ENCODE data around the gene LGALS3.
"Not testable (repeated sequence)": the region's sequence is repeated elsewhere in the genome, so short reads cannot be mapped to it uniquely, and the experiment has no call there.

Gene LGALS3

GRCh38 chr14:55129086-55129427 lies at the start of gene LGALS3:
LGALS3 (plus strand) TSS chr14:55129252; CDS start chr14:55137374, 8,122 bp downstream.
- DNase-seq = no peak

DNA sequence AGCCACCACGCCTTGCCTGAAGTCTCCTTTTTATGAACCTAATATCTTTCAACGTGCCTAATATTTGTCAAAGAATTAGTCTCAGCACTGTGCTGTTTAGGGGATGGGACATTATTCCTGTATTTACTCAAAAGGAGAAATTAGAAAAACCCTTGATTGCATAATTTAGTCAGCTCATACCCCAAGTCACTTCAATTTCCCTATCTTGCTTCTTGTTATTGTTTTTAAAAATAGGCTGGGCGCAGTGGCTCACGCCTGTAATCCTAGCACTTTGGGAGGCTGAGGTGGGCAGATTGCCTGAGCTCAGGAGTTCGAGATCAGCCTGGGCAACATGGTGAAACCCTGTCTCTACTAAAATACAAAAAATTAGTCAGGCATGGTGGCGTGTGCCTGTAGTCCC lies 49.1 kb upstream of the LGALS3 start:
- not testable (repeated sequence) for DNase-seq

DNA sequence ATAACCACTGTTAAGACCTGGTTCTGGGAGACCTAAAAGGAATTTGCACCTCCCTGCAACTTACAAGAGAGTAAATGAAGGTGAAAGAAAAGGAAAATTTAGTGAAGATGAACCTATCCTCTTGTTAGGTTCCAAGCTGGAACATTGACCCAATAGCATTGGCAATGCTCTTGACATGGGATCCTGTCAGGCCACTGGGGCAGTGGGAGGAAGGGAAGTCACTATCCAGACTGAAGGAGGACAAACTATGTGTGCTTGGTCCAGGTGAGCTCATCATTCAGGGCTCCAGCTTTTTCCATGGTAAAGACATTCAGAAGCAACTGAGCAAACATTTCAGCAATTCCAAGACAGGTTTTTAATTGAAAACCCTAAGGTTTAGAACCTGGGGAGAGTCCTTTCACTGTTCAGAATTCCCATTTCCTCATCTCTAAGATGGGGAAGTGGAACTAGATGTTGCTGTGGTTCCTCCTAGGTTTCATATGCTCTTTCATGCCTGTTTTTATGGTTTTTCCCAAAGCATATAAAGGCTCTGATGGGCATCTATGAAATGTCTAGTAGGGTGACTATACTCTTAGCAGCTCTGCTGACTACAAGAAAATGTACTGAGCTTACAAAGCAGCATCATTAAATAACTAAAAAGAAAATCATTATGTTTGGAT lies 44.5 kb upstream of the LGALS3 start:
- DNase-seq = no peak

DNA sequence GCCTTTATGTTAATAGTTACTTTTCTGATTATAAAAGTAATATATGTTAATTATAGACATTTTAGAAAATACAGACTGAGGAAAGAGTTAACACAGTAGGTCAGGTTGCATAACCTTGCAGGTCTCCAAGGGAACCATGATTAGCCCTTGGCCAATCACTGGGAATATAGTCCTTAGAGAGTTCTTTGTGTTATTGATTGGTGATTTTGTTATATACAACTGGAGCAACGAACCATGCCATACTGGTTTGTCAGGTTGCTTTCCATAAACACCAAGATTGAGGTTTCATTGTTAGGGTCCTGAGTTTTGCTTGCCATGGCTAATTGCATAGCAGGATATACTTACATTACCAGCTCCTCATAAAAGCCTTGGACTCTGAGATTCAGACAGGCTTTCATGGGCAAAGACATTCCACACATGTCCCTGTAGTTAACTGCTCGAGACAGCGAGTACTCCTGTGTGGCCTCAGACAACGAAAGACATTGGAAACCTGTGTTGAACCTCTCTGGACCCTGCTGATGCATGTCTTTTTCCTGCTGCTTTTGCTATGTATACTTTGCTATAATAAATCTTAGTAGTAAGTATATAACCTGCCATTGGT lies 43.9 kb upstream of the LGALS3 start:
- DNase-seq = no peak

DNA sequence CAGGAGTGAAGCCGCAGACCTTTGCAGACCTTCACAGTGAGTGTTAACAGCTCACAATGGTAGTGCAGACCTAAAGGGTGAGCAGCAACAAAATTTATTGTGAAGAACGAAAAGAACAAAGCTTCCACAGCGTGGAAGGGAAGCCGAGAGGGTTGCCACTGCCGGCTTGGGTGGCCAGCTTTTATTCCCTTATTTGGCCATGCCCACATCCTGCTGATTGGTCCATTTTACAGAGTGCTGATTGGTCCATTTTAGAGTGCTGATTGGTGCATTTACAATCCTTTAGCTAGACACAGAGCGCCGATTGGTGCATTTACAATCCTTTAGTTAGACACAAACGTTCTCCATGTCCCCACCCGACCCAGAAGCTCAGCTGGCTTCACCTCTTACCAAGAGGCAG lies 42.1 kb upstream of the LGALS3 start:
- DNase-seq = no peak

- no peak for DNase-seq
Observed at GRCh38 chr14:55088356-55088755, 40.7 kb upstream of the LGALS3 start.

DNA sequence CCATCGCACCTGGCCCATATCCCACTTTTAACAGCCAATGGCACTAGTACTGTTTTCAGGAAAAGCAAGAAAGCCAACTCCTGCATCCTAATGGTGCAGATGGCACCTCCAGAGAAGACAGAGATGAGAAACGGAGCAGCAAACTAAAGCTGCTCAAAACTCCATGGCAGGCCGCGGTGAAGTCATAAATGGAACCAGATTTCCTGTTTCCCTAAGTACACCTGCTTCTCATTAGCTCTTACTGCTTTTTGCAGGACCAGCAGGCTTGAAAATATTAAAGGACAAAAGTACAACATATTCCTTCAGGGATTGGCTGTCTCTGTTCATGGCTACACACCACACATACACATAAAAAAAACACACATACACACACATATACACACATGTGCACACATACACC lies 36.7 kb upstream of the LGALS3 start:
- no peak for DNase-seq

- no peak for DNase-seq
Observed at GRCh38 chr14:55094292-55095157, 34.5 kb upstream of the LGALS3 start.

GRCh38 chr14:55097881-55098560 lies 31.0 kb upstream of the LGALS3 start:
- DNase-seq = no peak

DNA sequence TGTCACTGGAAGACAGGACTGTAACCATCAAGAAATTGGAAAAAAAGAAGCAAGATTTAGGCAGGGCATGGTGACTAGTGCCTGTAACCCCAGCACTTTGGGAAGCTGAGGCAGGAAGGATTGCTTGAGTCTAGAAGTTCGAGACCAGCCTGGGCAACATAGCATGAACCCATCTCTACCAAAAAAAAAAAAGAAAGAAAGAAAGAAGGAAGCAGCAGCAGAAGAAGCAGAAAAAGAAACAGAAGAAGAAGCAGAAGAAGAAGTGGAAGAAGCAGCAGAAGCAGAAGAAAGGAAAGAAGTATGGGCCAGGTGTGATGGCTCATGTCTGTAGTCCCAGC lies 30.5 kb upstream of the LGALS3 start:
- DNase-seq = no peak

- no peak for DNase-seq
Observed at GRCh38 chr14:55099756-55100155, 29.3 kb upstream of the LGALS3 start.

DNA sequence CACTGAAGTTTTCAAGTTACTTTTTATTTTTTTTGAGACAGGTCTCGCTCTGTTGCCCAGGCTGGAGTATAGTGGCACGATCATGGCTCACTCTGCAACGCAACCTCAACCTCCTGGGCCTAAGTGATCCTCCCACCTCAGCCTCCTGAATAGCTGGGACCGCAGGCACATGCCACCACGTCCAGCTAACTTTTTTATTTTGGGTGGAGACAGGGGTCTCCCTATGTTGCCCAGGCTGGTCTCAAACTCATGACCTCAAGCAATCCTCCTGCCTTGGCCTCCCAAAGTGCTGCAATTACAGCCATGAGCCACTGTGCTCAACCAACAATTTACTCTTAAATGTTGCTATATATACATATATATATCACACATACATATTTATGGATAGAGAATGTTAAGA lies 27.4 kb upstream of the LGALS3 start:
- no peak for DNase-seq

DNA sequence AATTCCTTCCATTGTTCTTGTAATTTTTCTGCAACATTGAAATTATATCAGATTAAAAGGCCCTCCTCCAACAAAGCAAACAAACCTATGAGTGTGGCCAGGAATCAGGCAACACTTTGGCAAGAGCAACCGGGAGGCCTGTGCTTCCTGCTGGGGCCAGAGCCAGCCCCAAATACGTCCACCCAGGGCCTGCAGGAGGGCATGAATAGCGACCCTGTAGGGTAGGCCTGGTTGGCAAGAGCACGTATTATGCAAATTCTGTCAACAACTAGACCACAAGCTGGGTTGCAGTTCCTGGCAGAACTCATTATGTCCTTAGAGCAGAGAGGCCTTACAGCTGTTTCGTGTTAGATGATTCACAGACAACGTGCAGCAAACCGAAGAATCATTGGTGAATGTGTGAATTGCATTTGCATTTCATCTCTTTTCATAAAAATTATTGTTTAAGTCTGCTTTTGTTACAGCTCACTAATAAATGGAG lies 26.9 kb upstream of the LGALS3 start:
- DNase-seq = no peak

GRCh38 chr14:55103005-55103640 lies 25.9 kb upstream of the LGALS3 start:
- no peak for DNase-seq

DNA sequence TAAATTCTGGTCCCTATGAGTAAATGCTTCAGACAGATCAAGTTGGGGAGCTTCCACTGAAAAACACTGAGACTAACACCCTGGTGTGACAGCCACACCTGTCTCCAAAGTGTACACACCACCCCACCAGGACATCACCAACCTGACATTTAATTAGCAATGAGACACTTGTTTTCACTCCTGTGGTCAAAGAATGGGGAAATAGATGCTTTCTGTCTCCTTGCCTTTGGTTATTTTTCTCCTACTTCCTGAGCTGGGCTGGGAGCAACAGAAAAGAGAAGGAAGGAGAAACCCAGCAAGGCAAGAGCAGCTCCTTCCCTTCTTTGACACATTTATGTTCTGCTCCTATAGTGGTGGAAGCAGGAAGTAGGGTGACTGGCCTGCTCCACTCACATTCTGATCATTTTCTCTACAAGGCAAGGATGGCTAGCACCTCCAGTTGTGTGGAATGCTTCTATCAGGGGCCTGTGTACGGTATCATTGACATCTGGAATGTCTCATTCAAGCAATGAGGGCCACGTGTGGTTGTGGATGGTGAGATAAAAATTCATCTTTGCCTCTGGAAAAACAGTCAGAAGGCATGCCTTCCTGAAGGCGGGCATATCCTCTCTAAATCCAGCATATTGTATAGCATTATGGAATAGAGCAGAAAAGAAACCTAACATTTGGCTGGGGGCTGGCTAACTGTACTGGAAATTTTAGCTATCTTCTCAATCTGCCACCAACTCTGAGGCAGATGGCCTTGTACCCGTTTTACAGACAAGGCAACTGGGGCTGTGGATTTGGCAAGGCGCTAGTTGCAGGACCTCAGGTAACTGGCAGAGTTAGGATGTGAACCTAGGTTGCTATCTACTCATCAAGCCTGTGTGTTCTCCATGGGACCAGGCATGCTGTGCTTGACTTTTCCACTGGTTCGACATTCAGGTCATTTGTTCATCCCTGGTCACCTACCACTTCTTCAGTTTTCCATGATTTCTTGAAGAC lies 24.8 kb upstream of the LGALS3 start:
- no peak for DNase-seq

GRCh38 chr14:55105991-55106390 lies 23.1 kb upstream of the LGALS3 start:
- no peak for DNase-seq

- DNase-seq = no peak
Observed at GRCh38 chr14:55107766-55108554, 21.1 kb upstream of the LGALS3 start.

- DNase-seq = no peak
Observed at GRCh38 chr14:55109836-55110235, 19.2 kb upstream of the LGALS3 start.

DNA sequence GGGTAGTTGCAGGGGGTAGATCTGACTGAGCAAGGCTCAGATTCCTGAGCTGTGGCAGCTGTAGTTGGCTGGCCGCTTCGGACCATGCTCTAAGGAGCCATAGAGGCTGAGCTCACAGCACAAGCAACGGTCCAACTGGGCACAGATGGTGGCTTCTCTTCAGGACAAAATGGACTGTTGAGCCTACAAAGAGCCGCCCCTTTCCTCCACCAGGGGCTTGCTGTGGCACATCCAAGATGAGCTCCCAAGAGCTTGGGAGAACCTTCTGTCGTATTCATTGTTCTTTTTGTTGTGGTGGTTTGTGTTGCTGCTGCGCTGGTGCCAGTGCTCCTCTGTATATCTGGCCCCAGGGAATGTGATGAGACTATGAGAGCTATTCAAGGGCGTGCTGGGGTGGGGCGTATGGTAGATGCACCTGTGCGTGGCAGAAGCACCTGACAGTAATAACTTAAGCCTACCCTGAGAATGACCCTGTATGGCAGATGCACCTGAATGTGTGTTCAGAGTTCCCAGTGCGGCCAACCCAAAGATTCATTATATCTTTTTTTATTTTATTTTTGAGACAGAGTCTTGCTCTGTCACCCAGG lies 17.8 kb upstream of the LGALS3 start:
- DNase-seq = no peak

GRCh38 chr14:55114720-55115119 lies 14.3 kb upstream of the LGALS3 start:
- no peak for DNase-seq

Data from stimulated activated naive CD4-positive, alpha-beta T cell (primary cell).